ENCODE measurements around the gene PCDH9. TPM values are rescaled to one million over a fixed set of nuclear protein-coding genes. Genes with fewer than 3 reads are reported as not detected.

PCDH9 gene
- total RNA-seq, 1 donor from 2014 or later = 33.8 TPM

- Mint-ChIP-seq H3K4me1 (ENCODE audit: unreplicated experiment) (no peaks in the 10 kb centered on the region), H3K36me3 (ENCODE audit: unreplicated experiment) (no peaks in the 10 kb centered on the region), H3K9me3 (ENCODE audit: unreplicated experiment) (peaks cover 9% of the 10 kb centered on the region), H3K27me3 (ENCODE audit: unreplicated experiment) (no peaks in the 10 kb centered on the region), H3K4me3 (ENCODE audit: unreplicated experiment) (no peak overlapping the region), H3K27ac (ENCODE audit: unreplicated experiment) (no peak overlapping the region)
- no peak for TF ChIP-seq CTCF (IDR thresholded peaks at IDR 0.05)
- no peak for DNase-seq (ENCODE audit: extremely low spot score, unreplicated experiment)
These were observed 380.4 kb downstream of the PCDH9 start for GRCh38 chr13:66849706-66850105.

- no peaks in the 10 kb centered on the region for H3K4me1 Mint-ChIP-seq (ENCODE audit: unreplicated experiment)
- H3K27me3 Mint-ChIP-seq (ENCODE audit: unreplicated experiment) = no peaks in the 10 kb centered on the region
- no peak for TF ChIP-seq CTCF (IDR thresholded peaks at IDR 0.05)
- DNase-seq (ENCODE audit: extremely low spot score, unreplicated experiment) = no peak
- H3K27ac Mint-ChIP-seq (ENCODE audit: unreplicated experiment) = no peak overlapping the region
- no peaks in the 10 kb centered on the region for H3K36me3 Mint-ChIP-seq (ENCODE audit: unreplicated experiment)
- no peak overlapping the region for H3K4me3 Mint-ChIP-seq (ENCODE audit: unreplicated experiment)
- peaks cover 8% of the 10 kb centered on the region for H3K9me3 Mint-ChIP-seq (ENCODE audit: unreplicated experiment)
These were observed 382.6 kb downstream of the PCDH9 start for GRCh38 chr13:66847541-66847940.

- peaks cover 2% of the 10 kb centered on the region for H3K4me1 Mint-ChIP-seq (ENCODE audit: unreplicated experiment)
- H3K27ac Mint-ChIP-seq (ENCODE audit: unreplicated experiment) = no peak overlapping the region
- no peak for TF ChIP-seq CTCF (IDR thresholded peaks at IDR 0.05)
- no peaks in the 10 kb centered on the region for H3K9me3 Mint-ChIP-seq (ENCODE audit: unreplicated experiment)
- DNase-seq (ENCODE audit: extremely low spot score, unreplicated experiment) = no peak
- no peak overlapping the region for H3K4me3 Mint-ChIP-seq (ENCODE audit: unreplicated experiment)
- no peaks in the 10 kb centered on the region for H3K27me3 Mint-ChIP-seq (ENCODE audit: unreplicated experiment)
- H3K36me3 Mint-ChIP-seq (ENCODE audit: unreplicated experiment) = no peaks in the 10 kb centered on the region
These were observed 384.7 kb downstream of the PCDH9 start for GRCh38 chr13:66845393-66845792.

- Mint-ChIP-seq H3K27me3 (ENCODE audit: unreplicated experiment) (no peaks in the 10 kb centered on the region), H3K36me3 (ENCODE audit: unreplicated experiment) (no peaks in the 10 kb centered on the region), H3K4me3 (ENCODE audit: unreplicated experiment) (no peak overlapping the region), H3K9me3 (ENCODE audit: unreplicated experiment) (no peaks in the 10 kb centered on the region), H3K4me1 (ENCODE audit: unreplicated experiment) (peaks cover 2% of the 10 kb centered on the region), H3K27ac (ENCODE audit: unreplicated experiment) (no peak overlapping the region)
- TF ChIP-seq CTCF (IDR thresholded peaks at IDR 0.05) = no peak
- no peak for DNase-seq (ENCODE audit: extremely low spot score, unreplicated experiment)
These were observed 385.2 kb downstream of the PCDH9 start for GRCh38 chr13:66844933-66845332.

GRCh38 chr13:66842766-66843165 lies 387.4 kb downstream of the PCDH9 start:
- peaks cover 2% of the 10 kb centered on the region for H3K4me1 Mint-ChIP-seq (ENCODE audit: unreplicated experiment)
- no peaks in the 10 kb centered on the region for H3K27me3 Mint-ChIP-seq (ENCODE audit: unreplicated experiment)
- no peaks in the 10 kb centered on the region for H3K9me3 Mint-ChIP-seq (ENCODE audit: unreplicated experiment)
- H3K27ac Mint-ChIP-seq (ENCODE audit: unreplicated experiment) = no peak overlapping the region
- no peak for DNase-seq (ENCODE audit: extremely low spot score, unreplicated experiment)
- H3K4me3 Mint-ChIP-seq (ENCODE audit: unreplicated experiment) = no peak overlapping the region
- no peaks in the 10 kb centered on the region for H3K36me3 Mint-ChIP-seq (ENCODE audit: unreplicated experiment)
- TF ChIP-seq CTCF (IDR thresholded peaks at IDR 0.05) = no peak
